ENCODE data around the gene GRIK1. TPM values are rescaled to one million over a fixed set of nuclear protein-coding genes. Genes with fewer than 3 reads are reported as not detected.
"Not testable (repeated sequence)": the region's sequence is repeated elsewhere in the genome, so short reads cannot be mapped to it uniquely, and the experiment has no call there.

Gene GRIK1
- total RNA-seq: not detected

DNA sequence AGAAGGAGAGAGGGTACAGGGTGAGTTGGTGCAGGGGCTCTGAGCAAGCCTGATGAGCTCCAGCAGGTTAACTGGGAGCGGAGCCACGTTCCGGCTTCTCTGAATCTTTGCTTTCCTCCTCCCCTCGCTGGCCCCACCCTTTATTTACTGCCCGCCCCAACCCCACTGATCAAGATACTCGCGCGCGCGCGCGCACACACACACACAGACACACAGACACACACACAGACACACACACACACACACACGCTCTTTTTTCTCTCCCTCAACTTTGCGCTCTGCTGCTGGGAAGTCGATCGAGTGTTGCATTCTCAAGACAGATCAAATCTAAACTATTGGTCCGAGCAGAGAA, at the start of gene GRIK1:
Gene GRIK1, minus strand, starts transcription at position 73 of the 352 bp plus-strand sequence.
- no peak for ATAC-seq

DNA sequence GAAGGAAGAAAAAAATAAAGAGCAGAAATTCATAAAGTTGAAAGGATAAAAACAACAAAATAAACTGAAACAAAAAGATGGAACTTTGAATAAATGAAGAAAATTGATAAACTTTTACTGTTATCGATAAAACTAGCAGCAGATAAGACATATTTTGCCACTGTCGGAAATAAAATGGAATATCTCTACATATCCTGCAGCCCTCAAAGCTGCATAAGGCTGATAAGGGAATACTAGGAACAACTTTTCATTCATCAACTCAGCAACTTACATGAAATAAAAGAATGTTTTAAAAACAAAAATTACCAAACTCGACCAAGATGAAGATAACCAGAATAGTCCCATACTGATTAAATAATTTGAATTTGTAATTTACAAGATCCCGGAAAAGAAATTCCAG, 48.0 kb upstream of the GRIK1 start:
- ATAC-seq: no peak

DNA sequence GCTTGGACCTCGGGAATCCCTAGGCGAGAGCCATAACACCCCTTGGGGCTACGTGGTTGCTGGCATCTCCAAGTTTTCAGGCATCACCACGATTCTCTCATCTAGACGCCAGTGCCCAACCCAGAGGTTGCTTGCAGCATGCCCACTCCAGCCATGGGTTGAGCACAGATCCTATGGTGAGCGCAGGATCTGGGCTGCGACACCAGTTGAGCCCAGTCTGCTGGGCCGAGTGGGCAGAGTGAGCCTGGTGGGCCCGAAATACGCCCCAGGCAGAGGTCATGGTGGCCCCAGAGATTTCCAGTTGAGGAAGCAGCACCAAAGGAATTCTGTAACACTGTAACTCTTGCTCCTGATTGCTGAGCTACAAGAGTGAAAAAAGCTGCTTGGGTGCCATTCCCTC, 46.1 kb upstream of the GRIK1 start:
- ATAC-seq: no peak

DNA sequence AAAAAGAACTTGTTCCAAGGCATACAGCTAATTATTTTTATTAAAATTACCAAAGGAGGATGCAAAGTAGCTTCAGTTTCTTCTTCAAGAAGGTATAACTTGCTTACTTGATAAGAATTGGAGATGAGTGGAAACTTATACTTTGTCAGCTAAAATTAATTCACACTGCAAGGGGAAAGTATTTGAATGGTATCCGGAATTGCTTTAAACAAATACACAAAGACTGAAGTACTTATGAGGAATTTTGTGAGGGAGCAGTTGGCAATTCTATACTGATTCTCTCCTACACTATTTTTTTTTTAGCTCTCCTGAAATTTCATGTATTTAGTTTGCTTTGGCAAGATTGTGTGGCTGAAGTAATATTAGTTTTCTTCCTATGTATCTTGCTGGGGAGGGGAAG, 39.2 kb upstream of the GRIK1 start:
- ATAC-seq: no peak

DNA sequence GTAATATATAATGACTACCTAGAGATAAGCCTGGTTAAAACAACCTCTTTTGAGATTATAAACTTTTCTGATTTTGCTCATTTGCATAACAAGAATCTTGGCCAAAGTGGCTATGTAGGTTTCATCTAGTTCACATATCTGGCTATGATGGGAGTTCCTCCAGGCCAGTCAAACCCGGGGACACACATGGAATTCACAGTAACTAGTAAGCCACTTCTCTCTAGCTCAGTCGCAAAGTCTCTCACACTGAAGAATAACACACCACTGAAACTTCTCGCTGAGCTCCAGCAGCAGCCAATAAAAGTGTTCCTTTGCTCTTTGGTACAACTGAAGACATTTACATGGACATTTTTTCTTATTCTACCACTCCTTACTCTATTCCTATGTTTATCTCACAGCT, 36.0 kb upstream of the GRIK1 start:
- no peak for ATAC-seq

DNA sequence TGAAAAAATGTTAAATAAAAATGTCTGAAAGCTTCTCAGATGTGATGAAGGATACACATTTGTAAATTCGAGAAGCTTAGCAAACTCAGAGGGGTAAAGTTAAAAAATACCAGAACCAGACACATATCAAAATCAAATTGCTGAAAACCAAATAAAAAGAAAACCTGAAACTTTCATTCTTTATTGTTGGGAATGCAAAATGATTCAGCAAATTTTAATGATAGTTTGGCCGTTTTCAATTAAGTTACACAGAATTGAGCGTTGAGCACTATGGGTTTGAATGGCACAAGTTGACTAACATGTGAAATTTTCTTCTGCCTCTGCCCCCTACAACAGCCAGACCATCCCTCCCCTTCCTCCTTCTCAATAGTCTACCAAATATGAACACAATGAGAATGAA, 33.5 kb upstream of the GRIK1 start:
- ATAC-seq: no peak

DNA sequence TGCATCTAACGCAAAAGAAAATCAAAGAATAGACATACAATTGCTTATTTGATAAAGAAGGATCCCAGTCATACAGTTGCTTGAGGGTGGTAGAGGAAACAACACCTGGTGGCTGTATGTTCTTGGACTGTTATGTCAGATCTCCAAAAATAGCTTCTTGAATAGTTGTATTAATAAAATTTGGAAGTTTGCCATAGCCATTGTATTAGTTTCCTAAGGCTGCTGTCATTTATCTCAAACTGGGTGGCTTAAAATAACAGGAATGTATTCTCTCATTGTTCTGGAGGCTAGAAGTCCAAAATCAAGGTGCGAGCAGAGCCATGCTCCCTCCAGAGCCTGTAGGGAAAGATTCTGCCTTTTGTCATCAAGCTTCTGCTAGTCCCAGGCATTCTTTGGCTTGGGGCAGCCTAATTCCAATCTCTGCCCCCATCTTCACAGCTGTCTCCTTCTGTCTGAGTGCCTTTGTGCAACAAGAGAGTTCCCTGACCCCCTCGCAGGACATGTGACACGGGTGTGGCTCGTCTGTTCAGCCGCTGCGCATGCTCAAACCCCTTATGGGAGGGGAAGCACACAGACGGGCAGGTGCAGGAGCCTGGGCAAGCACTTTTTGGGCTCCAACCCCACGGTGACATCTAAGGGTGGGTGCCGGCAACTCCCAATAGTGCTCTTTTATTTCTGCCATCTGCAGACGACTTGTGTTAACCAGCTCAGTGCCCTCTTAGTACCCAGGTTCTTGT, 21.7 kb upstream of the GRIK1 start:
- ATAC-seq: no peak

DNA sequence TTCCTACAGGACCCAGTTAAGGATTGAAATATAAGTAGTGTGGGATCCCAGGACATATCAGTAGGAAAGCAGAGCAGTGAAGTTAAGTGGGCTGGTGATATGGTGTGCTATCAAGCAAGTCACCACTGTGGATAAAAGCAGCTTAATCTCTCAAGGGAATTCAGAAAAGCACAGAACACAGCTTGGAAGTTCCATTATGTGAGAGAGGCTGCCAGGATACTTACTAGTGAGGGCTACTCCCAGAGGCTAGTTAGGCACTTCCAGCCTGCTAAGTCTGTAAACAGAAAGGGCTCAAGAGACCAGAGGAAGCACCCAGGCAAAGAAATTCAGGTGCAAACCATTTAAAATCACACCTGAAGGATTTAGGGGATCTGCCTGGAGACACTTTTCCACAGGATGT, 18.8 kb upstream of the GRIK1 start:
- ATAC-seq: no peak

DNA sequence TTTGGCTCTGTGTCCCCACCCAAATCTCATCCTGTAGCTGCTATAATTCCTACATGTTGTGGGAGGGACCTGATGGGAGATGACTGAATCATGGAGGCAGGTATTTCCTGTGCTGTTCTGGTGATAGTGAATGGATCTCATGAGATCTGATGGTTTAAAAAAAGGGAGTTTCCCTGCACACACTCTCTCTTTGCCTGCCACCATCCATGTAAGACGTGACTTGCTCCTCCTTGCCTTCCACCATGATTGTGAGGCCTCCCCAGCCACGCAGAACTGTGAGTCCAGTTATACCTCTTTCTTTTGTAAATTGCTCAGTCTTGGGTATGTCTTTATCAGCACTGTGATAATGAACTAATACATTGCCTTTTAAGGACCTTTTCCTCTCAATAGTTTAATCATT, 18.2 kb upstream of the GRIK1 start:
- not testable (repeated sequence) for ATAC-seq

DNA sequence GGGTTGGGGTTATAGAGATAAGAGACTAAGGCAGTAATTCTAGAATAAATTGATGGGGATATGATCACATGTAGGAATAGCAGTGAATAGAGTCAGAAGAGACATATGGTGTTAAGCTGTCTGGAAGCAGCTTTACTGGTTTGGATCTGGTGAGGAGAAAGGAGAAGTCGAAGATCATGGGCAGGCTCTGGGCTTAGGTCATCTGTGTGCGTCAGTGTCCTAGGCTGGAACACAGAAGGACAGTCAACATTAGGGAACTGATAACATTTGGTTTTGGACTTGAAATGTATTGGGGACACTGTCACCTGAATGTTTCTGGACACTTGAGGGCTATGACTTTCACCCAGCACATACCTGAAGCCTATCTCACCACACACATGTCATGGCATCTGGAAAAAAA, 13.9 kb upstream of the GRIK1 start:
- ATAC-seq: no peak

DNA sequence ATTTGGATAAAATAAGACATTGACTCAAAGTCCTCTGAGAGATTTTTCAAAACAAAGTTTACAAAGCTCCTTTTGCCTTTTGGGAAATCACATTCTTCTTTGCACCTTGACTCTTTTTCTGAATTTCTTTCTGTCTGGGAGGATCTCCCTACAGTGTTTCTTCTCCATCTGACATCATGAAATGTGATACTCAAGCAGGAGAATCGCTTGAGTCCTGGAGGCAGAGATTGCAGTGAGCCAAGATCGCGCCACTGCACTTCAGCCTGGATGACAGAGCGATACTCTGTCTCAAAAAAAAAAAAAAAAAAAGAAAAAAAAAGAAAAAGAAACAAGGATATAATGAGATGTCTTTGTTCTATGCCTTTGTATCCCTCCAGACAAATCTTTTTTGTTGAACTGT, 13.3 kb upstream of the GRIK1 start:
- ATAC-seq: no peak

DNA sequence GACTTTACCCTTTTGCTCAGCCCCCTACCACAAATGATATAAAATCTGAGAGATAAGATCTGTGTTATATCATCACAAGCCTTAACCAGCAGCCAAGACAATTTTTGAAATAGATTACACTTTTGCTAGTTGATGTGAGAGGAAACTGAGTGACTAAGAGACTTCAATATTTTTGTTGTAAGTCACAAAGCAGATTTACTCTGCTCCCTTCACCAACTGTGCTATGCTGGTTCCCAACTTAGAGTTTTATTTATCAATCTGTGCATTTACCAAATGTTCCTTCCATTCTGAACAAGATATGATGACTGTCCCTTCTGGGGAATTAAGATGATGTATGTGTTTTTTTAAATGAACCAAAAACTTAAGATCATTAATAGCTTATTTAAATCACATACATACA, 12.1 kb upstream of the GRIK1 start:
- no peak for ATAC-seq

DNA sequence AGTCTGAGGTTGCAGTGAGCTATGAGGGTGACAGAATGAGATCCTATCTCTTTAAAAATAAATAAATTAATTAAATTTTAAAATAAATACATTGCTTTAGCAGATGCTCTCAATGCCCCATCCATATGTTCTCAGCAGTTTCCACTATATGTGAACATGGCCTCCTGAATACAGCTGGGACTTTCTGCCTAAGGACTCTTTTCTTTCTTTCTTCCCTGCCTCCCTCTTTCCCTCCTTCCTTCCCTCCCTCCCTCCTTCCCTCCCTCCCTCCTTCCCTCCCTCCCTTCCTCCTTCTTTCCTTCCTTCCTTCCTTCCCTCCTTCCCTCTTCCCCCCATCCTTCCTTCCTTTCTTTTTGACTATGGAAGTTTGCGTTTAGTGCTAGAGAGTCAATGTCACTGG, 10.2 kb upstream of the GRIK1 start:
- no peak for ATAC-seq

DNA sequence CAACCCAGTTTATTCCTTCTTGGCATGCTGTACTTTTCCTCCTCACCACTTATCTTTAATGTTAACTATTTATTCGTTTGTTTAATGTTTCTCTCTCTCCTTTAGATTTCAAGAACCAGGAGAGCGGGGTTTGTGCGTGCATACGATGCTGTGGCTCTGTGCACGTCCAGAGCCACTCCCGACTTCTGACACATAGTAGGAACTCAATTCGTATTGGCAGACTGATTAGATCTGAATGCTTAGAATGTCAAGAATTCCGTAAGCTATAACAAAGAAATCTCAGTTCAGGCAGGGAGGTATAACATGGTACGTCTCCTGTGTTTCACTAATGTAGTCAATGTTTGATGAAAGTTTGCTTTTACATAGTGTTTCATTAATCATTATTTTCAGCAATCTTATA, 7.3 kb upstream of the GRIK1 start:
- ATAC-seq: no peak

DNA sequence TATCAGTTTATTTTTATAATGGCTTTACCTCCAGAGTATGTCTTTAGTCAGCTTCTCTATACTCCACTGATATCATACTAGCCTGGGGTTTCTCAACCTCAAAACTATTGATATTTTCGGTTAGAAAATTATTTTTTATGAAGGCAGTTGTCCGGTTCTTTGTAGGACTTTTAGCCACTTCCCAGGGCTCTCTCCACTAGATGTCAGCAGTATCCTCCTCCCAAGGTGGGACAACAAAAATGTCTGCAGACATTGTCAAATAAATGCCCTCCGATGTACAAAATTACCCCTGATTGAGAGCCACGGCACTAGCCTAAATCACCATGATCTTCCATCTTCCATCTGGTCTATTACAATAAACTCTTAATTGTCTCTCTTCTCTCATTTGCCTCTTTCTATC, 4.1 kb upstream of the GRIK1 start:
- ATAC-seq: no peak

DNA sequence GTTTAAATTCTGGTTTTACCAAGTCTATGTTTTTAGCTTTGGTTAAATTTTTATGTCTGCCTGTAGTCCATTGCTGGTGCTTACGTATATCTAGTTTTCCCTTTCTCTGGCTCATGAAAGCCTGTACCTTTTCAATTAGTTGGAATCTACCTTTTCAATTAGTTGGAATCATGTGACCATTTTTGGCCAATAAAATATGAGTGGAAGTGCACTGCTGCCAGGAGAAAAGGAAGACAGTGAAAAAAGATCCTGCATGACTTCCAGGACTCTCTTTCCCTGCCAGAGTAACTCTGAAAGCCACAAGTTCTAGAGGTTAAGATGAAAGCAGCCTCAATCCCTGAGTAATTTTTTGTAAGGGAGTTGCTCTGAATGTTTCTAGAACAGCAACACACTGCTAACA, 2.2 kb upstream of the GRIK1 start:
- ATAC-seq: no peak

DNA sequence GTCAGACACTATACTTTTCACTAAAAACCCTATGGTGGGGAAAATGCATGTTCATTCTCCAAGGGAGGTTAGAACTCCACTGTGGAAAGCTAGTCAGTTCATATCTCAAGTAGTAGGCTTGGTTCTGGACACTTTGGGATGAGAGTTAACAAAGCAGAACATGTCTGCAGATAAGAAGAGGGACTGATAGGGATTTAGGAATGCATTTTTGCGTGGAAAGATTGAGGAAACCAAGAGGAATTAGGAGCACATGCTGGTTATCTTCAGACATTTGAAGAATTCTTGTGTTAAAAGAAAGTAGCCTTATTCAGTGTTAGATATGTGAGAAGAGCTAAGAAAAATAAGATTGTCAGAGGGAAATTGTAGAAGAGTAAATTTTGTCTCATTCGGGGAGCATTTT, 1.2 kb upstream of the GRIK1 start:
- ATAC-seq: no peak

DNA sequence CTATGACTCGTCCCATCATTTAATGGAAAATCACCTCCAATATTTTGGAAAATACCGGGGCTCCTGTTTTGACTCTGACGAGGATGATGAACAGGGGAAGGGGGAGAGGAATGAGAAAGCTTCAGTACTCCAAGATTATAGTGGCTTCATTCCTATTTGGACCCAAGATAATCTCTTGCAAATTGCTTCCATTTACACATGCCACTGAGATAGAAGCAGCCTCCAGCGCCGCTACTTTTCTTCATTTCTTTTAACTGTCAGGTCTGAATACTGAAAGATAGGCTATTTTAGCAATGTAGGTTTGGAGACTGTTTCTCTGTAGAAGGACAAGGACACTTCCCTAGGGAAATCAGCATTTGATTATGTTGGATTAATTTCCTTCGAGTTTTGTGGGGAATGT, 565 bp upstream of the GRIK1 start:
- no peak for ATAC-seq

DNA sequence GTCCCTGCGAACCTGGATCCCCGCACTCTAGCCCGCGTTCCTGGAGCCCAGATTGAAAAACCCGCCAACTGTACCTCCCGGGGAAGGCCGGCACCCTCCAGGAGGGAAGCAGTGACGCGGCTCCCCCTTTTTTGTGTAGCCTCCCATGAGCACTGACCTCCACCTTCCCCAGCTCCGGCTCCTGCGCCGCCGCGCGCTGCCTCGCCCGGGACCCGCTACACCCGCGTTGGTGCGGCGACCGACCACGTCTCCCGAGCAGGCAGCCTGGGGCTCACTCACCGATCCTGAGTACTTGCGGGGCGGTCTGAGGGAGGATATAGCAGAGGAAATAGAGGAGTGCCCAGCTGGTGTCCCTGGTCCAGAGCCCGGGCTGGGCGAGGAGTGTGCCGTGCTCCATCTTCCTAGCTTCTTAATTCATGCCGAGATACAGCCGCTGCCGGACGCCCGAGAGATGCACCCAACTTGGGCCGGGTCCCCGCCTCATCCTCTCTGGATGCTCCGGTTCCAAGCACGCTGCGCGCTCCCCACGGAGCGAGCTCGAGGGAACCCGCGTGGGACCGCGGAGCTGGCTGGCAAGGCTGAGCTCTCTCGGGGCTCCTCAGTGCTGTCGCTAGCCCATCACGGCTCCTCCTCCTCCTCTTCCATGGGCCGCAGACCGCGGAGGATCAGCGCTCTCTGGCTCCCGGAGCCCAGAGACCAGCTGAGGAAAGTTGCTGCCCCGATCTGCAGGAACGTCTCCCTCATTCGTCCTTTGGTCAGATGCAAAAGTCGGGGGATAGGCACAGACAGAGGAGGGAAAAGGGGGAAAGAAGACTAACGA, 482 bp downstream of the GRIK1 start:
- no peak for ATAC-seq

DNA sequence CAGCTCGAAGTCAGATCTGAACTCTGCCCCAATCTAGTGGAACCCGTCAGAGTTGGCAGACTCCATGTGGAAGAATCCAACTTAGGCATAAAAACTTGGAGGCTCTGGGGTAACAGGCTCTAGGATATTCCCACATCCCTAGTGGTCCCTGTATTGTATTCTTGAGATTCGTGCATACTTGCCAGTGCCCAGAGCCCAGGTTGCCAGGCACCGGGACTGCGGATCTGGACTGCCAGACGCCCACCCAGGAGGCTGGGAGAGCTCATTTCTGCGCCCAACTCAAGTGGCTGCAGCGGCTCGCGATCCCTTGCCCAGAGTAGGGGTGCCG, 1.1 kb downstream of the GRIK1 start:
- ATAC-seq: no peak

DNA sequence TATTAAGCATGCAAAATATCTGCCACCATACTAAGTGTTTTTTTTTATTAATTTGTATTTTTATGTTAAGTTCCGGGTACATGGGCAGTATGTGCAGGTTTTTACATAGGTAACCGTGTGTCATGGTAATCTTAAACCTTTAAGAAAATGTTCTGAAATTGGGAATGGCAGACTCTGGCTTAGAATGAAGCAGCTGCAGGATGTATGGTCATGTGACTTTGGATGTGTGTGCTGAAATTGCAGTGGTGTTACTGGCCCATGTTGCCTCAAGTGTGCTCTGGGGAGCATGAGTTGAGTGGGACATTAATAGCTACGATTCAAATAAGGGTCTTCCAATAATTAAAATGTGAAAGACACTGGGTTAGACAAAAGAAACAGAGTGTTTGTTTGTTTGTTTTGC, 6.7 kb downstream of the GRIK1 start:
- ATAC-seq: no peak

DNA sequence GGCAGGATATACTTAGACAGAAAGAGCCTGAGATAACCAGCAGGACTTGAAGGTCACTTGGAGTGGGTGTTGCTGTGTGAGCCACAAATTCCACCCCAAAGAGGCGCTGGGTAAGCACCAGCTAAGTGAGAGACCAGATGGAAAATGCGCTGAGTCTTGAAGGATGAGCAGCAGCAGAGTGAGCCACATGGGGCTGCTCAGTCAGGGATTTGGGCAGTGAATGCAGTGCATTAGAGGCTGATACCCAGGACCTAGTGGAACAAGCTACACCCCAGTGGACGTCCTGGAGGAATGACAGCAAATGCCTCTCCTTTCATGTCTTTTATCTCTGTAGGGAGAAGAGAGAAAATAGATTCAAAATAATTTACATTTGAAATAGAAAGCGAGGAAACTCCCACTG, 11.3 kb downstream of the GRIK1 start:
- ATAC-seq: no peak

DNA sequence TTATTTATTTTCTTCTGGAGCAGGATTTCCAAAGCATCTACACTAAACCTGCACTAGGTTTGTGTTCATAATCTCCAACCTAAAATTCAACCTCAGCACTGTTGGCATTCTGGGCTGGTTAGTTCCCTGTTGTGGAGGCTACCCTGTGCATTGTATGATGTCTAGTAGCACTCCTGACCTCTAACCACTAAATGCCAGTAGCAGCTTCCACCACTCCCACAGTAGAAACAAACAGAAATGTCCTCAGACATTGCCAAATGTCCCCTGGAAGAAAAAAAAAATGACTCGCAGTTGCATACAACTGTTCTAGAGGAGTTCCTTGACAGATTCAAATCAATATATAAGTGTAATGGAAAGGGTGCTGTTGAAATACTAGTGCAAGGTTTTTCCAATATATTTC, 18.9 kb downstream of the GRIK1 start:
- ATAC-seq: no peak

DNA sequence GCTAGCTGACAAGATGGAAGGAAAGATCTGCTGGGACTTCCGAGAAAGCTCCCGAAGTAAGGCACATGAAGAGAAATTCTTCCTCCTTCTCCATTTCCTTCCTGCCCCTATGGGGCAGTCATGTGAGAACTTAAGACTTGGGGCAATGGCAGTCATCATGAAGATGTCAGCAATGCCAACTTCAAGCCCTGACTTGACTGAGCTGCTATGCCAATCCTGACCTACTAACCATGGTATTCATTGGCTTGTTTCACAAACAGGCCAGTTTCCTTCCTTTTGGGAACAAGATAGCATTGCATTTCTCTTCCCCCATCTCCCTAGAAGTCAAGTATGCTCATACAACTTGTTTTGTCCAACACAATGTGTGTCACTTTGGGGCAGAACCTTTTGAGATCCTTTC, 25.5 kb downstream of the GRIK1 start:
- no peak for ATAC-seq

DNA sequence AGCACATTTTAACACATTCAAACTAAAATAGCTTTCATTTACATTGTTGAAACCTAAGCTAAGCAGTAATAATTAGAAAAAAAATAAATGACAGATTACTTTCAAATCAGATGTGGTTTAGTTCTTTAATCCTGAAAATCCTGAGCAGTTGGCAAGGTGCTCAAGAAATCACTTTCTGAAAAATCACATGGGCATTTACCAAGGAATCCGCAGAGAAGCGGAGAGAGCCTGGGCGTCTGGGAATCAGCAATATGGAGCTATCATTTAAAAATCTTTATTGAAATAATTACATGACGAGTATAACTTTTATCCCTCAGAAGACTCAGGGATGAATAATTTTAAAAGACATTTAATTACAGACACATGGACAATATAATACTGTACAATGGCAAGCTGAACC, 30.2 kb downstream of the GRIK1 start:
- ATAC-seq: no peak
